Daoy (cell line): ENCODE measurements around the gene NTSR2. TPM values are rescaled to one million over a fixed set of nuclear protein-coding genes. Genes with fewer than 3 reads are reported as not detected.
A peak's percentile ranks its signal among the peaks of the same experiment; 100 is the strongest.

Experiments
- DNase-seq: peaks from one replicate; pipeline ENCODE4 v3.0.0-alpha.2; 2015; ENCODE audit warnings: low read depth
- total RNA-seq: library from RNA; depleted of rRNA; stranded (reverse); fragments of >200 nt; shearing (Covaris generic); gene quantifications from 2 replicates; pipeline ENCODE4 v1.2.3, GENCODE V29; 2014; rRNA removed

The NTSR2 gene
- total RNA-seq = not detected in 2 replicates

DNA sequence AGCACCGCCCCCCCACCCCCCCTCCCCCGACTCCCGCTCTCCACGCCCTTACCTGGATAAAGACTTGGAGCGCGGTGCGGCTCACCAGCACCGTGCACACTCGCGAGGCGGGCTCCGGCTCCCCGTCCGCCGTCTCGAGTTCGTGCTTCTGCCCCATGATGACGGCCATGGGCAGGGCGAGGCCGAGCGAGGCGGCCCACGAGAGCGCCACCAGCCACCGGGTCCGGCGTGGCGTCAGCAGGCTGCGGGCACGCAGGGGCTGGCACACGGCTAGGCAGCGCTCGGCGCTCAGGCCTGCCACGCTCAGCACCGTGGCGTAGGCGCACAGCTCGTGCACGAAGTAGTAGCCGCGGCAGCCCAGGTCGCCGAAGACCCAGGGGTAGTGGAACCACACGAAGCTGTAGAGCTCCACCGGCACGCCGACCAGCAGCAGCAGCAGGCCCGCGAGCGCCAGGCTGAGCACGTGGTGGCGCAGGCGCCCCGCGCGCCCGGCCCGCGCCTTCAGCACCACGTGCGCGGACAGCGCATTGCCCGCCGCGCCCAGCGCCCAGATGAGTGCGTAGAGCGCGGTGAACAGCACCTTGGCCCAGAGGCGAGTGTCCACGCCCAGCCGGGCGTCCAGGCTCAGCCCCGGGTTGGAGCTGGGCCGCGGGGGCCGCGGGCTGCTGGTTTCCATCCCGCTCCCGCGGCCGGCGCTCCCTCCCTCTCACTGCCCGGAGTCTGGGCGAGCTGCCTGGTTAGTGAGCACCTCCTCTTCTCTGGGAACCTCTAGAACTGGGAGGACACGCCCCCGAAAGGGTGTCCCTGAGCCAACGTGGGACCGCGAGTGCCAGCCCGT, at the start of gene NTSR2:
NTSR2 (minus strand) TSS at position 742 of the 838 bp plus-strand sequence; CDS start at position 676, 66 bp downstream.
- DNase-seq = peak; percentile 78

DNA sequence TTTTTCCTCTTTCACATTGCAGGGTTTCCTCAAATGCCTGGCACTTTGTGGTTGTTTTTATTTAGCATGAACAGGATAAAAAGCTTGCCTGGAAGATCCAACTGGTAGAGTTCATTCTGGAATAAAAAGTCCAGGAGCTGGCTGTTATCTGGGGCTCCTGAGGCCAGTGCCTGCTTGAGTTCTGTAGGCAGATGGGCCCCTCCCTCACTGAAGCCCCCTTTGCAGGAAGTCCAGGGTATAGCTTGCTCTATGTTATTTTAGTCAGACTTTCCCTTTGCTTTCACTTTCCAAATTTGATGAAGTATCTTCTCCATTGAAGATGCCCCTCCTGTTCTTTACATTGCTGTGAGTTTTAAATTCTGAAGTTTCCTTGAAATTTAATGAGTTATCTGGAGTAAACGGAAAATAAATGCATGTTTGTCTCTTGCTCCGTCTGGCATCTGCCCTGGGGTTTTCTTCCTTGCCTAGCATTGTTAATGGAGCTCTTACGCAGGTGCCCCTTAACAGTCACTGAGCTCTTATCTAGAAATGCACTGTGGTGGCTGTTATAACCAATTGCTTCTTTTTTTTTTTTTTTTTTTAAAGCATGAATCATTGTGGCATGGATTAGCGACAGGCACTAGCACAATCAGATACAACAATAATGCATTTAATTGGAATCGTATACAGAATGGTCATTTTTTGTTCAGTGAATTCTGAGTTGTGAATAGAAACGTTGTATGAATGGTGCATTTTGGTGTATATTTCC, 49.4 kb upstream of the NTSR2 start:
- DNase-seq = no peak

GRCh38 chr2:11718606-11719005, 48.6 kb upstream of the NTSR2 start:
- no peak for DNase-seq

DNA sequence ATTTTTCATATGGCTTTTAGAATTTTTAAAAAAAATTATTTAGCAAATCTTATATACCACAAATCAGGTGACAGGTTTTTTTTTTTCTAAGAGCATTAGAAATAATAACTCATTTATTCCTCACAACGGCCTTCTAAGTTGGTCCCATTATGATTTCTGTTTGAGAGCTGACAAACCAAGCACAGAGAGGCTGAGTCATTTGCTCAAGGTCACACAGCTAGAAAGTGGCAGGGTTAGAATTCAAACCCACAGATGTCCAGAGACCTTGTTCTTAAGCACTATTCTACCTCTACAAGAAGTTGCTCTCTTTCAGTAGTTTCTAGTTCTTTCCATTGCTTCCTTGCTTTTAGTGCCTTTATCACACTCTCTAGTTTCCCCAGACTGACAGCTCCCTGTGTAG, 47.6 kb upstream of the NTSR2 start:
- no peak for DNase-seq

DNA sequence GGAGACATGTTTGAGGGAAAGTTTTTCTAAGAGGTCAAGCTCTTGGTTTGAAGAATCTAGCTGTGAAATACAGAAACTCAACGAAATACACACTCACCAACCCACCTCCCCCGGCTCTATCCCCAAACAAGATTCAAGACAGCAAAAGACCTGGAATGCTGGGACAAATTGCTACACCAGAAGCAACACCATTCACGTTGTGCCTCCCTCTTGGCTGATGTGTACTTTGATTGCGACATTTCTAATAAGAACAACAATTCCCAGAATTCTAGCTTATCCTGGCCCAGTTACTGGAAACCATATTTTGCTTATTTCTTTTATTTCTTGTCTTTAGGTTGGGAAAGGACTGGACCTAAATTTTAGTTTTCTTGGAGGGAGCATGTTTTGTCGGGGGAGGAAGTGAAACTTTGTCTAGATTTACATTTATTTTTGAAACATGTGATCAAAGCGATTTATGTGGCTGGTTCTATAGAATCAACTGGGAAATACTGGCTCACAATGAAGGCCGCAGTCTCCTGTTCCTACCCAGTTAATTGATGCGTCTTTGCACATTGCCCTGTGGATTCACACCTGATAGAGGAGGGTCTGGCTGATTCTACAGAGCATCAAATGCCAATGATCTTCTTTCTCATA, 46.8 kb upstream of the NTSR2 start:
- DNase-seq = no peak

- no peak for DNase-seq
Observed at GRCh38 chr2:11715987-11716652, 46.1 kb upstream of the NTSR2 start.

- no peak for DNase-seq
Observed at GRCh38 chr2:11713815-11714214, 43.8 kb upstream of the NTSR2 start.

DNA sequence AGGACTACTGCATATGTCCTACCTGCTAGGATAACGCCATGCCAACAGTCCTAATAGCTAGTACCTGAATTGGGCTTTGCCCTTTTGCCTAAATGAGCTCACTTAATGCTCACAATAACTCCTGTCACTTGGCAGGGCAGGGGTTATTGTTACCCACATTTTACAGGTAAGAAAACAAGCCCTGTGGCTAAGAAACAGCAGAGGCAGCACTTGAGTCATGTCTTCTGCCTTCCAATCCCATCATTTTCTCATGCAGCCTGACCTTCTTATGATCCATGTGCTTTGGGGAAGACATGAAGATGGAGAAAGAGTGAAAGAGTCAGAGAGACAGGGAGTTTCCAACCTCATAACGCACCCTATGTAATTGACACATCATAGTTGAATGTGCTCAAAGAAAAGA, 42.9 kb upstream of the NTSR2 start:
- no peak for DNase-seq

GRCh38 chr2:11711751-11712150, 41.8 kb upstream of the NTSR2 start:
- no peak for DNase-seq

DNA sequence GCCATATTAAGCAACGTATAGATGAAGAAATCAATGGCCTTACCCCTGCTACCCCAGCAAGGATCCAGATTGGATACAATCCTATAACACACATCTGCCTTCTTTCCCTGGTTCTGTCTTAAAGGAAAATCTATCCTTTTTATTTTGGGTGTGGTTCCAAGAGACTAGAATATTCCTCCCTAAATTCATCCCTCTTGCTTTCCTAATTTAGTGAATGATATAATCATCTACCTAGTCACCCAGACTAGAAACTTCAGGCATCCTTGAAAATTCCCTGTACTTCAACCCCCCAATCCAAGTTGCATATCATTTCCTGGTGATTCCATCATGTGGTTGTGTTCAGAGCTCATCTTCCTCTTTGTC, 41.3 kb upstream of the NTSR2 start:
- no peak for DNase-seq

- DNase-seq = no peak
Observed at GRCh38 chr2:11710632-11711353, 40.8 kb upstream of the NTSR2 start.

- DNase-seq = peak; percentile 67
Observed at GRCh38 chr2:11710210-11710609, 40.2 kb upstream of the NTSR2 start.

- DNase-seq = no peak
Observed at GRCh38 chr2:11709293-11709692, 39.3 kb upstream of the NTSR2 start.

GRCh38 chr2:11708106-11708505, 38.1 kb upstream of the NTSR2 start:
- DNase-seq = peak; percentile 38

- DNase-seq = no peak
Observed at GRCh38 chr2:11705711-11706110, 35.7 kb upstream of the NTSR2 start.

DNA sequence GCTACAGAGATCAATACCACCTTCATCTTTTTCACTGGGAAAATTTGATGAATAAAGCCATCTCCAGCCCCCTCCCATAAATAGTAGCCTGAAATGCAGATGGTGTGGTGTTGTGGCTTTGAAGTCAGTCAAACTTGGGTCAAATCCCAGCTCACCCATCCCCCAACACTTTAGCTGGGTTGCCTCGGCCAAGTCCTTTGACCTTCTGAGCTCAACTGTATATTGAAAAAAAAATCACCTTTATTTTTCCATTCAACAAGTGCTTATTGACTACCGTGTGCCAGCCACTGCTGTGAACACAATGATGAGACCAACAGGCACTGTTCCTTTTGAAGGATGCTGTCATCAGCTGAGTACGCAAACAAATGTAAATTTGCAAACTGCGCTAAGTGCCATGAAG, 35.1 kb upstream of the NTSR2 start:
- no peak for DNase-seq

GRCh38 chr2:11703700-11704099, 33.7 kb upstream of the NTSR2 start:
- no peak for DNase-seq

GRCh38 chr2:11702946-11703345, 33.0 kb upstream of the NTSR2 start:
- DNase-seq = no peak

GRCh38 chr2:11701751-11702301, 31.8 kb upstream of the NTSR2 start:
- DNase-seq = no peak

GRCh38 chr2:11701206-11701605, 31.2 kb upstream of the NTSR2 start:
- DNase-seq = no peak
